ENCODE results near the gene STAP1.
"Not testable (repeated sequence)": the region's sequence is repeated elsewhere in the genome, so short reads cannot be mapped to it uniquely, and the experiment has no call there.

STAP1 gene

DNA sequence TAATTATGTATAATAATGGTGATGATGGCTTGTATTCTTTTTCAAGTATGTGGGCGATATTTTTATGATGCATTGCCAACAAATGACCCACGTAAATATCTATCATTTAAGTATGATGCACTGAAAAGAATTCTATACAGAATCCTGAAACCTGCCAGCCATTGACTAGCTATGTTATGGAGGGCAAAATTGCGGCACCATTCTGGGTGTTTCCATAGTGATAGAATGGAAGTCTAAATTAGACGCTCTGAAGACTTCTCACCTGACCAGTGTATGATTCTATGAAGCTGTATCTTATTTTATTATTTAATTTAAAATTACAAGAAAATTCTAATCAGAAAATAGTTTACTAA lies 12.5 kb upstream of the STAP1 start:
- TF ChIP-seq, protein P1, sequence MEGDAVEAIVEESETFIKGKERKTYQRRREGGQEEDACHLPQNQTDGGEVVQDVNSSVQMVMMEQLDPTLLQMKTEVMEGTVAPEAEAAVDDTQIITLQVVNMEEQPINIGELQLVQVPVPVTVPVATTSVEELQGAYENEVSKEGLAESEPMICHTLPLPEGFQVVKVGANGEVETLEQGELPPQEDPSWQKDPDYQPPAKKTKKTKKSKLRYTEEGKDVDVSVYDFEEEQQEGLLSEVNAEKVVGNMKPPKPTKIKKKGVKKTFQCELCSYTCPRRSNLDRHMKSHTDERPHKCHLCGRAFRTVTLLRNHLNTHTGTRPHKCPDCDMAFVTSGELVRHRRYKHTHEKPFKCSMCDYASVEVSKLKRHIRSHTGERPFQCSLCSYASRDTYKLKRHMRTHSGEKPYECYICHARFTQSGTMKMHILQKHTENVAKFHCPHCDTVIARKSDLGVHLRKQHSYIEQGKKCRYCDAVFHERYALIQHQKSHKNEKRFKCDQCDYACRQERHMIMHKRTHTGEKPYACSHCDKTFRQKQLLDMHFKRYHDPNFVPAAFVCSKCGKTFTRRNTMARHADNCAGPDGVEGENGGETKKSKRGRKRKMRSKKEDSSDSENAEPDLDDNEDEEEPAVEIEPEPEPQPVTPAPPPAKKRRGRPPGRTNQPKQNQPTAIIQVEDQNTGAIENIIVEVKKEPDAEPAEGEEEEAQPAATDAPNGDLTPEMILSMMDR (conservative IDR thresholded peaks at IDR 0.05; ENCODE audit: low read length), result no peak
- no peak for DNase-seq (ENCODE audit: low read depth)
- peak overlapping the region; percentile 76 for H3K4me3 ChIP-seq (ENCODE audit: low read length)

DNA sequence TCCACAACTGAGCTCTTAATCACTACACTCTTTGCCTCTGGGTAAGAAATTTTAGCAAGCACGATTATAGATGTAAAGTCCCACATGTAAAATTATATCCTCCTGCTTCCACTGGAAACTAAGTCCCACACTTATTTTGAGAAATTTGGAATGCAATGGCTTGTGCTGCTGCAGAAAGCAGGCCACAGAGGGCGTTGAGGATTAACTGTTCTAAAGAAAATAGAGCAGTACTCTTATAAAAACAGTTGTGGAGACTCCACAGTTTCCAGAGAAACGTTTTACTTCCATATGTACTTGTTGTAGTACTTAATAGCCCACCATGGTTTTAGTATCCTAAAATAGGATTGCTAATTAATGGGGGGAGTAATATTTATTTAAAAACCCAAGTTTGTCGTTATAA lies 11.6 kb upstream of the STAP1 start:
- TF ChIP-seq, protein P1 (conservative IDR thresholded peaks at IDR 0.05; ENCODE audit: low read length), result no peak
- H3K4me3 ChIP-seq (ENCODE audit: low read length), result no peak overlapping the region
- DNase-seq (ENCODE audit: low read depth), result no peak

- no peak for DNase-seq (ENCODE audit: low read depth)
- TF ChIP-seq, protein P1 (conservative IDR thresholded peaks at IDR 0.05; ENCODE audit: low read length), result peak; percentile 16; the same call in 1 of the 2 replicates
- H3K4me3 ChIP-seq (ENCODE audit: low read length), result no peak overlapping the region
Measured at GRCh38 chr4:67549123-67549522, 9.4 kb upstream of the STAP1 start.

- no peak overlapping the region for H3K4me3 ChIP-seq (ENCODE audit: low read length)
- no peak for DNase-seq (ENCODE audit: low read depth)
- TF ChIP-seq, protein P1 (conservative IDR thresholded peaks at IDR 0.05; ENCODE audit: low read length), result no peak
Measured at GRCh38 chr4:67550451-67550850, 8.1 kb upstream of the STAP1 start.

- TF ChIP-seq, protein P1 (conservative IDR thresholded peaks at IDR 0.05; ENCODE audit: low read length), result no peak
- H3K4me3 ChIP-seq (ENCODE audit: low read length), result no peak overlapping the region
- no peak for DNase-seq (ENCODE audit: low read depth)
Measured at GRCh38 chr4:67550857-67551256, 7.7 kb upstream of the STAP1 start.

DNA sequence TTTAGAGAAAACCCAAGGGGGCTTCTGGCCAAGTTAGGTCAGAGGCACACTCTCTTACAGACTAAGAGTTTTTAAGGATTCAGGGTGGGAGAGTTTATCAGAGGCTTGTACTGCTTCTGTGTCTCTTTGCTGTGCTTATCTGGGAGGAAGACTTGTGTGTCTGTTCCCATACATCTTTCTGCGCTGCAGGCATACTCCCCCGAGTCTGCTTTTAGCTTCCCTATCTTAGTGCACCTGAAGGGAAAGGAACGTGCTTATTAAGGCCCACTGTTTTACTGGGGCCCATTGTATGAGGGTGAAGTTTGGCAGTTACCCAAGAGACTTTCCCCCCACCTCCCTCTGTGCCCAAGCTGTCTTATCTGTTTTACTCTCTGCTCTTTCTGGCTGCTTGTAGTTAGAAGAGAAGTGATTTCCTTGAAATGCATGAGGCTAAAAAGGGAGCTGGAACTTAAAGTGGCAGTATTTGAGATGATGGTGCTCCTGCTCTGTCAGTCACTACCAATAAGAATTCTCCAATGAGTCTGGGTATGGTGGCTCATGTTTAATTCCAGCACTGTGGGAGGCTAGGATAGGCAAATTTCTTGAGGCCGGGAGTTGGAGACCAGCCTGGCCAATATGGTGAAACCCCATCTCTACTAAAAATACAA lies 6.3 kb upstream of the STAP1 start:
- H3K4me3 ChIP-seq (ENCODE audit: low read length); DNase-seq (ENCODE audit: low read depth): not testable (repeated sequence)

DNA sequence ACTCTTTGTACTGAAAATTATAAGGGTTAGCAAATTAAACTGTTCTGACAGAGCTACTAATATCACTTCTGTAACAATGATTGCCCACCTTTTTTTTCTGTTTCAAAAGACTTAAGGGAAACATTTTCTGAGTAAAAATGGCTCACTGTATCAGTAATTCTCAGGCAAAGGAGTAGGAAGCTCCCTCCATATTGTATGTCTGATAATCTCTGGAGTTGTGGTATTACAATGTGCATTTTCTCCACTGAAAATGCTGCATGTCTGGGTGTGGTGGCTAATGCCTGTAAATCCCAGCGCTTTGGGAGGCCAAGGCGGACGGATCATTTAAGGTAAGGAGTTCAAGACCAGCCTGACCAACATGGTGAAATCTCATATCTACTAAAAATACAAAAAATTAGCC lies 4.4 kb upstream of the STAP1 start:
- TF ChIP-seq, protein P1 (conservative IDR thresholded peaks at IDR 0.05; ENCODE audit: low read length), result no peak
- no peak for DNase-seq (ENCODE audit: low read depth)
- H3K4me3 ChIP-seq (ENCODE audit: low read length), result no peak overlapping the region

DNA sequence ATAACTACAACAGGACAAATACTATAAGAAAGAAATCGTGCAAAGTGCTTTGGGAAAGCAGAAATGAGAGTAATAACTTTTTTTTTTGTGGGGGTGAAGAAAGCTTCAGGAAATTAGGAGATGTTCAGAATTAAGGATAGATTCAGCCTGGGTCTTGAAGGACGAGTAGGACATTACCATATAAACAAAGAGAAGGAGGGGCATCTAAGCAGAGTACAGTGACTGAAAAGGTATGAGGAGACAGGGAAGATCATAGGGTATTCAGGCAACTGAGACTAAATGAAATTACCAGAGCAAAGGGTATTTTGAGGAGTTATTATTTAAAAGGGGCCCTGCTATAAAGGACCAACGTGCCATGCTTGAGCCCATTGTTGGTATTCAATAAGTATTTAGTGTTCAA lies 3.1 kb upstream of the STAP1 start:
- TF ChIP-seq, protein P1 (conservative IDR thresholded peaks at IDR 0.05; ENCODE audit: low read length), result no peak
- DNase-seq (ENCODE audit: low read depth), result no peak
- no peak overlapping the region for H3K4me3 ChIP-seq (ENCODE audit: low read length)
